Activated T-cell treated with anti-CD3 and anti-CD28 coated beads, Interleukin-2, amount 50 U/mL, for 48 hours (primary cell): ENCODE data around the gene INO80.
A peak's percentile ranks its signal among the peaks of the same experiment; 100 is the strongest.
"Not testable (repeated sequence)": the region's sequence is repeated elsewhere in the genome, so short reads cannot be mapped to it uniquely, and the experiment has no call there.

Source experiments
- DNase-seq, 2 experiments: peaks; one replicate each; pipeline ENCODE4 v3.0.0-alpha.2; 2020

The INO80 gene

GRCh38 chr15:40960925-40961324, 155.2 kb downstream of the INO80 start:
- DNase-seq: no peak

GRCh38 chr15:40960151-40960885, 155.8 kb downstream of the INO80 start:
- no peak for DNase-seq

GRCh38 chr15:40959331-40960141, 156.5 kb downstream of the INO80 start:
- DNase-seq: no peak

DNA sequence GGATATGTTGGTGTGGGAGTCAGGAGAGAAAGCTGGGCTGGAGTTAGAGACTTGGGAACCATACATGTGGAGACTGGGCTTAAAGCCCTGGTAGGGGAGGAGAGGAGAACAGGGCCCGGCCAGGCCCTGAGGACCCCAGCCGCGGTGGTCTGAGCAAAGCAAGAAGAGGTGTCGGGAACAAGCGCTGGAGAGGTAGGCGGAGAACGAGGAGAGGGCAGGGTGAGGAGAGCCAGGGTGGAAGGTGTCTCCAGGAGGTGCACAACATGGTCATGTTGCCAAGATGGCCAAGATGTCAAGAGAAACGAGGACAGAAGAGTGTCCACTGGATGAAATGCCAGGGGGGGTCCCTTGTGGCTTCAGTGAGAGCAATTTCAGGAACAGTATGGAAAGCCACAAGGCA, 157.4 kb downstream of the INO80 start:
- DNase-seq: no peak

GRCh38 chr15:40958146-40958545, 157.9 kb downstream of the INO80 start:
- DNase-seq: no peak

DNA sequence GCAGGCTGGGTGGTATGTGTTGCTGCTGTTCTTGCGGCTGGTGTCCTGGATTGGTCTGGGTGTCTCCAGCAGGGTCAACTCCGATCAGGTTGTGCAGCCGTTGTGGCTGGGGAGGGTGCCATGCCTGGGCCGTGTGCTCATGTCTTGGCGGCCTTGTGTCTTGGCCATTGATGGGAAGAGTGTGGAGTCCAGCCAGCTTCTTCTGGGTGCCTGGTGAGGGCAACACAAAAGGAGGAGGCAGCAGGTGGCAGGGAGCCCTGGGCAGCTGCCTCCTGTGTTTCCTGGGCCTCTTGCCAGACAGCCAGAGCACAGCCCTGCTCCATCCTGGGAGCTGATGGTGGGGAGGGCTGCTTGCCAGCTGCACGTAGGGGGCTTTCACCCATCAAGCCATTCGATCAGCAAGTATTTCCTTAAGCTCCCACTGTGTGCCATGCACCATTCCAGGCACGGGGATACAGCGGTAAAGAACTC, 158.5 kb downstream of the INO80 start:
- no peak for DNase-seq

- no peak for DNase-seq
Observed at GRCh38 chr15:40957041-40957555, 159.0 kb downstream of the INO80 start.

- no peak for DNase-seq
Observed at GRCh38 chr15:40956541-40956982, 159.5 kb downstream of the INO80 start.

- DNase-seq: no peak
Observed at GRCh38 chr15:40955930-40956540, 160.0 kb downstream of the INO80 start.

DNA sequence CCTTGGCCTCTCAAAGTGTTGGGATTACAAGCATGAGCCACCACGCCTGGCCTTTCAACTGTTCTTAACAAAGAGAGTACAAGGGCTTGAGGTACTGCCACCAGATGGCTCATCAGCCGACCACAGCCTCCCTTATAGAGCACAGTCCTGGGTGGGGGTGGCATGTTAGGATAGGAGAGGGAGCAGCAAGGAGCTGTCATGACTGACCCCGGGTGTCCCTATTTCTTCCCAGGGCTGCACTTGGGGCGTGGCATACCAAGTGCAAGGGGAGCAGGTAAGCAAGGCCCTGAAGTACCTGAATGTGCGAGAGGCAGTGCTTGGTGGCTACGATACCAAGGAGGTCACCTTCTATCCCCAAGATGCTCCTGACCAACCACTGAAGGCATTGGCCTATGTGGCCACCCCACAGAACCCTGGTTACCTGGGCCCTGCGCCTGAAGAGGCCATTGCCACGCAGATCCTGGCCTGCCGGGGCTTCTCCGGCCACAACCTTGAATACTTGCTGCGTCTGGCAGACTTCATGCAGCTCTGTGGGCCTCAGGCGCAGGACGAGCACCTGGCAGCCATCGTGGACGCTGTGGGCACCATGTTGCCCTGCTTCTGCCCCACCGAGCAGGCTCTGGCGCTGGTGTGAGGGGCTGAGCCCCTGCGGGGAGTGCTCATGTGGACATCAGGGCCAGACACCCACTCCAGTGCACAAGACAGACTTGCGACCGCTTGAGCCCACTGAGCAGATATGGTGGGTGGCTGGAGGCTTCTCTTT, 160.8 kb downstream of the INO80 start:
- no peak for DNase-seq

- not testable (repeated sequence) for DNase-seq
Observed at GRCh38 chr15:40954158-40954848, 161.8 kb downstream of the INO80 start.

DNA sequence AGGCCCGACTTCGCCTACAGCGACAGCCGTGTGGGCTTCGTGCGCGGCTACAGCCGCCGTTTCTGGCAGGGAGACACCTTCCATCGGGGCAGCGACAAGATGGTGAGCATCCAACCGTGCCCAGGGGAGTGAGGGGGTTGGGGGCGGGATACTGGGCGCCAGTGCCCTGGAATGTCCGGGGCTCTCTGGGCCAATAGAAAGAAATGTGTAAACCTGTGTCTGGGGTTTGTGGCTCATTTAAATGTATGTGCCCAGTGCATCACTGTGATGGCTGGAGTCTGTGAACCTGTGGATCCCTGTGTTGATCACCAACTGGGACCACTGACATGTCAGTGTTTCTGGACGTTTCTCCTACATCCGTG, 162.4 kb downstream of the INO80 start:
- DNase-seq: no peak

- peak; percentile 97 to 98 for DNase-seq
Observed at GRCh38 chr15:40952901-40953712, 163.0 kb downstream of the INO80 start, which contains the start of gene CHAC1. Gene CHAC1, plus strand, starts transcription at chr15:40953471. Its CDS starts 113 bp downstream, at chr15:40953584.

DNA sequence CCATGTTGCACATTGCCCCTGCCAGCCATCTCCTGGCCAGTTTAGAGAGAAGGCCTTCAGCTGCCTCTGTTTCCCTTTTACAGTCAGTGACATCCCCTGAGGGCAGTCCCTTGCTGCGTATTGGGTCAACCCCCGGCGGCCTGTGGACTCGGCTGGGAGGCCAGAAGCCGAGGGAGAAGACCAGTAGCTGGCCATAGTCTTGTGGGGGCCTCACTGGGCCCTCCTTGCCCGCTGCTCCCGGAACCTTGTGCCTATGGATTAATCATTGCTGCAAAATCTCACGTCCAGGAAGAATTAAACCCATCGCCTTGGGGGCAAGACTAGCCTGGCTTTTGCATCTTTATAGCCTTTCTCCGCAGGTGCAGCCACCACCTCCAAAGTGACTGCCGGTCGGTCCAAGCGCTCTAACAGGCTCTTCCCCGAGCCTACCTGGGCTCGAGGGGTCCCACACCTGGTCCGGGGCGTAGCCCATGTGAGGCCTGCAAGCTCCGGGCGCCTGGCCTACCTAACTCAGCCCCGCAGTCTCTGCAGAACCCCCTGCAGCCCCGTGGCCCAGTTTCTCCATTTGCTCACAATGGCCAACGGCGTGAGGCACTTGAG, 163.7 kb downstream of the INO80 start:
- DNase-seq: no peak

DNA sequence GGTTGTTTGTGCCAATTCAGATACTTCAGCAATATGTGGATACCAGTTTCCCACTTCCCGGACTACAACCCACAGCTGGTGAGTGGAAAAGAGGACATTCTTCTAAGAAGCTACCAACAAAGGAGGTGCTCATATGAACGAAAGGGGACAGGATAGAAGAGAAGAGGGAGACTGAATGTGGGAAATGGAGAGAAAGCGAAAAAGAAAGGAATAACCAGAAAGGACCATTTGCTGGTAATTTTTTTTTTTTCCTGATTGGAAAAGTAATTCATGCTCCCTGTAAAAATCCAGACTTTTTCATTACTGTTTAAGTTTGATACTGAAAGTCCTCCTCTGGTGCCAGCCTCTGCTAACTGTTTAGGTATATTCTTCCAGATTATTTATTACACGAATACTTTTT, 164.3 kb downstream of the INO80 start:
- no peak for DNase-seq

- DNase-seq: no peak
Observed at GRCh38 chr15:40949756-40950207, 166.3 kb downstream of the INO80 start.

- DNase-seq: no peak
Observed at GRCh38 chr15:40948706-40949473, 167.2 kb downstream of the INO80 start.

GRCh38 chr15:40944510-40945296, 171.4 kb downstream of the INO80 start:
- no peak for DNase-seq
